H1 (cell line): ENCODE results near the gene SEH1L. TPM values are rescaled to one million over a fixed set of nuclear protein-coding genes. Genes with fewer than 3 reads are reported as not detected.

Source experiments
- CTCF ChIA-PET: fragments of 300-600 bp; sonication (Branson Sonifier 250); formaldehyde crosslinking; loops from one replicate; lab custom pipeline; 2021; ENCODE audit not compliant: partially characterized antibody; lab: Charles Lee
- POLR2A ChIA-PET: fragments of 300-600 bp; sonication (Branson Sonifier 250); formaldehyde crosslinking; loops from one replicate; lab custom pipeline; 2021; ENCODE audit warnings: inconsistent platforms; ENCODE audit not compliant: partially characterized antibody; lab: Charles Lee
- DNase-seq, 2 experiments: peaks; one replicate each; pipeline versions ENCODE4 v3.0.0 to v3.0.0-alpha.2; 2010 to 2022; ENCODE audit warnings: low spot score in 2 of 2, low read depth in 1 of 2, mixed read lengths in 1 of 2
- FAIRE-seq: peaks from 2 replicates; lab custom pipeline; 2011; peaks lifted over from hg19 to GRCh38; lab: Jason Lieb, UNC
- H2AFZ ChIP-seq: 2 replicates; pipeline ENCODE4 v1.8.1; 2012; ENCODE audit warnings: low read length, inconsistent platforms
- H2AK5ac ChIP-seq: 2 replicates; pipeline ENCODE4 v1.6.1; 2013; ENCODE audit warnings: low read depth, low read length
- H2BK120ac ChIP-seq: replicated peaks from 2 replicates; pipeline ENCODE3; 2013; ENCODE audit warnings: low read depth, low read length, inconsistent platforms
- H2BK12ac ChIP-seq: 2 replicates; pipeline ENCODE4 v1.6.1; 2013; ENCODE audit warnings: low read depth, low read length
- H2BK15ac ChIP-seq: 2 replicates; pipeline ENCODE4 v1.6.1; 2013; ENCODE audit warnings: low read length
- H2BK20ac ChIP-seq: 2 replicates; pipeline ENCODE4 v1.6.1; 2013; ENCODE audit warnings: low read length
- H2BK5ac ChIP-seq: 2 replicates; pipeline ENCODE4 v1.6.1; 2013; ENCODE audit warnings: low read depth, low read length
- H3K14ac ChIP-seq: 2 replicates; pipeline ENCODE4 v1.6.1; 2013; ENCODE audit warnings: inconsistent platforms; ENCODE audit not compliant: insufficient read length
- H3K18ac ChIP-seq: 2 replicates; pipeline ENCODE4 v1.6.1; 2013; ENCODE audit warnings: low read length; ENCODE audit errors: extremely low read depth
- H3K23ac ChIP-seq: 2 replicates; pipeline ENCODE4 v1.6.1; 2013; ENCODE audit warnings: inconsistent platforms; ENCODE audit not compliant: insufficient read length
- H3K23me2 ChIP-seq: 2 replicates; pipeline ENCODE4 v1.6.1; 2013; ENCODE audit warnings: low read depth, low read length
- H3K27ac ChIP-seq: 2 replicates; pipeline ENCODE4 v1.6.1; 2011; ENCODE audit warnings: low read depth, low read length, inconsistent platforms
- H3K27me3 ChIP-seq, 4 experiments: replicated peaks in 1 of 4; 1 replicate in 1 of 4; 2 replicates in 3 of 4; pipeline versions ENCODE4 v1.6.1 to v1.8.1; 2011 to 2013; ENCODE audit warnings: low read length in 3 of 4, mild to moderate bottlenecking in 3 of 4, inconsistent platforms in 2 of 4, mixed read lengths in 2 of 4, moderate library complexity in 1 of 4; ENCODE audit not compliant: control insufficient read depth in 3 of 4, insufficient read depth in 3 of 4; ENCODE audit errors: extremely low read depth in 1 of 4
- H3K36me3 ChIP-seq, 4 experiments: 2 replicates each; pipeline versions ENCODE4 v1.6.1 to v1.8.1; 2011 to 2013; ENCODE audit warnings: mild to moderate bottlenecking in 4 of 4, low read length in 3 of 4, moderate library complexity in 2 of 4, control low read depth in 1 of 4, inconsistent platforms in 1 of 4; ENCODE audit not compliant: insufficient read depth in 4 of 4, control insufficient read depth in 2 of 4
- H3K4ac ChIP-seq: replicated peaks from 2 replicates; pipeline ENCODE3; 2013; ENCODE audit warnings: low read length, low read depth, mixed read lengths, inconsistent platforms; ENCODE audit not compliant: insufficient read length
- H3K4me1 ChIP-seq, 4 experiments: replicated peaks in 1 of 4; 1 replicate in 1 of 4; 2 replicates in 3 of 4; pipeline versions ENCODE4 v1.6.1 to v1.8.1; 2011 to 2013; ENCODE audit warnings: low read length in 3 of 4, inconsistent platforms in 2 of 4, mixed read lengths in 1 of 4; ENCODE audit not compliant: insufficient read depth in 4 of 4, control insufficient read depth in 3 of 4
- H3K4me2 ChIP-seq, 2 experiments: 2 replicates each; pipeline versions ENCODE4 v1.6.1 to v1.8.1; 2011 to 2013; ENCODE audit warnings: low read depth in 2 of 2, low read length in 2 of 2, control low read depth in 1 of 2, inconsistent platforms in 1 of 2, mild to moderate bottlenecking in 1 of 2; ENCODE audit not compliant: insufficient read depth in 1 of 2
- H3K4me3 ChIP-seq, 4 experiments: fragments of 200-600, 300-600 bp in 1 of 4; sonication (generic), shearing (Covaris generic), sonication (Bioruptor Twin) in 1 of 4; 2 replicates each; pipeline versions ENCODE4 v1.5.1 to v1.8.1; 2011 to 2016; ENCODE audit warnings: low read length in 4 of 4, low read depth in 3 of 4, control low read depth in 2 of 4, inconsistent platforms in 2 of 4, mild to moderate bottlenecking in 2 of 4, mixed read lengths in 1 of 4, moderate library complexity in 1 of 4; ENCODE audit not compliant: insufficient read depth in 2 of 4; ENCODE audit errors: extremely low read depth in 1 of 4
- H3K56ac ChIP-seq: replicated peaks from 2 replicates; pipeline ENCODE3; 2013; ENCODE audit warnings: low read depth, mild to moderate bottlenecking, mixed read lengths, low read length, inconsistent platforms; ENCODE audit not compliant: insufficient read length
- H3K79me1 ChIP-seq: 2 replicates; pipeline ENCODE4 v1.6.1; 2013; ENCODE audit warnings: low read depth, low read length, control low read depth
- H3K79me2 ChIP-seq, 2 experiments: 2 replicates each; pipeline versions ENCODE4 v1.6.1 to v1.8.1; 2012 to 2013; ENCODE audit warnings: low read length in 2 of 2, mild to moderate bottlenecking in 2 of 2, inconsistent platforms in 1 of 2; ENCODE audit not compliant: insufficient read depth in 2 of 2, control insufficient read depth in 1 of 2
- H3K9ac ChIP-seq, 4 experiments: replicated peaks in 1 of 4; 1 replicate in 1 of 4; 2 replicates in 3 of 4; pipeline versions ENCODE4 v1.6.1 to v1.8.1; 2011 to 2013; ENCODE audit warnings: low read depth in 3 of 4, low read length in 3 of 4, control low read depth in 2 of 4, mild to moderate bottlenecking in 2 of 4, moderate library complexity in 2 of 4, inconsistent platforms in 1 of 4; ENCODE audit errors: extremely low read depth in 1 of 4
- H3K9me3 ChIP-seq, 2 experiments: 2 replicates each; pipeline versions ENCODE4 v1.6.1 to v1.8.1; 2012 to 2013; ENCODE audit warnings: mild to moderate bottlenecking in 2 of 2, moderate library complexity in 2 of 2, control low read depth in 1 of 2, inconsistent platforms in 1 of 2, low read depth in 1 of 2, low read length in 1 of 2, mixed read lengths in 1 of 2; ENCODE audit not compliant: insufficient read depth in 2 of 2
- H4K20me1 ChIP-seq, 2 experiments: replicated peaks in 1 of 2; 2 replicates each; pipeline versions ENCODE3 to v1.8.1; 2011 to 2013; ENCODE audit warnings: inconsistent platforms in 2 of 2, low read length in 2 of 2, mild to moderate bottlenecking in 1 of 2; ENCODE audit not compliant: insufficient read depth in 2 of 2, control insufficient read depth in 1 of 2
- H4K5ac ChIP-seq: 2 replicates; pipeline ENCODE4 v1.6.1; 2013; ENCODE audit warnings: low read length, low read depth, mixed read lengths, inconsistent platforms; ENCODE audit not compliant: insufficient read length
- H4K8ac ChIP-seq: 2 replicates; pipeline ENCODE4 v1.8.0; 2013; ENCODE audit warnings: mild to moderate bottlenecking, moderate library complexity, low read length, inconsistent platforms; ENCODE audit not compliant: insufficient read depth; ENCODE audit errors: extremely low read depth
- H4K91ac ChIP-seq: replicated peaks from 2 replicates; pipeline ENCODE3; 2013; ENCODE audit warnings: low read length, mixed read lengths, inconsistent platforms; ENCODE audit not compliant: insufficient read length
- HDAC2 ChIP-seq, 2 experiments: fragments of 300-600 bp in 1 of 2; sonication (generic) in 1 of 2; IDR thresholded peaks; 2 replicates each; pipeline ENCODE4 v1.6.1; 2011 to 2012; ENCODE audit warnings: low read depth in 2 of 2, low read length in 2 of 2, mild to moderate bottlenecking in 2 of 2, moderate library complexity in 2 of 2, borderline replicate concordance in 1 of 2, inconsistent platforms in 1 of 2
- KDM1A ChIP-seq: fragments of 200-600, 300-600 bp; sonication (generic); IDR thresholded peaks from 2 replicates; pipeline ENCODE4 v1.7.1; 2016; ENCODE audit warnings: mild to moderate bottlenecking, low read length, borderline replicate concordance
- POLR2A ChIP-seq, 2 experiments: IDR thresholded peaks; 1 replicate in 1 of 2; 2 replicates in 1 of 2; pipeline ENCODE4 v1.6.1; 2011; ENCODE audit warnings: low read depth in 2 of 2, low read length in 2 of 2, mild to moderate bottlenecking in 2 of 2; ENCODE audit errors: control extremely low read depth in 1 of 2
- polyA plus RNA-seq, 7 experiments: library from polyadenylated mRNA; depleted of rRNA in 3 of 7; stranded (reverse) in 5 of 7; unstranded in 2 of 7; fragments of >200 nt in 5 of 7; fragments of 200-250 nt in 2 of 7; gene quantifications; 1 replicate in 5 of 7; 2 replicates in 1 of 7; 4 replicates in 1 of 7; pipeline versions ENCODE4 v1.2.1 to v1.2.3, GENCODE V29; 2011 to 2013; ENCODE audit warnings: missing spikeins in 2 of 7, mixed read lengths in 2 of 7
- total RNA-seq: library from RNA; stranded (reverse); fragmentation: NEBNext Ultra II Directional; extraction: Animal tissue kit (Norgen Biotek cat#: 25700); gene quantifications from 2 replicates; pipeline ENCODE4 v1.2.1, GENCODE V29; 2021

SEH1L gene
- total and polyA plus RNA-seq, 2 of the 8 experiments (the other 6 are each of a cell fraction or from before 2014, with no cell fraction given), result 41.7 to 96.7 TPM

DNA sequence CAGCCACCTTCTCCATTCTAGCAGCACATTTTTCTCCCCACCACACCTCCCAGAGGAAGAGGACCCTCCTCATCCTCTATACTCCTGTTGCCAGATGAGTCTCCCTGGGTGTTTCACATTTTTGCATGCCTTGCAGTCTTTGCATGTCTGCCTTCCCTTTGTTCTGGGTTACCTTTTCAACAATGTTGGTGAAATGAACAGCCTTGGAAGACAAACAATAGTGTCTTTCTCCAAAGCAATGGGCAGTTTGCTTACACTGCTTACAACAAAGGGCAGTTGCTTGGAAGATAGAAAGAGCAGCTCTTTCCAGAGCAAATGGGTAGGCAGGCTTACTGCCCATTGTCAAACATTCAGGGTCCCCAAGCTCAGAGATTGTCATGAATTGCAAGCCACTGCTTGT is 14.5 kb upstream of the SEH1L start:
- Histone ChIP-seq H3K27ac (no peak overlapping the region), H3K4me1 (peaks cover 0 to 5% (median 3%) of the 10 kb centered on the region in 4 experiments; a peak in 1 of 7 replicates), H3K23ac (no peak overlapping the region), H3K14ac (no peak overlapping the region), H2AK5ac (no peak overlapping the region), H3K56ac (no peak overlapping the region), H3K27me3 (no peaks in the 10 kb centered on the region), H3K18ac (no peak overlapping the region), H2BK15ac (no peak overlapping the region), H3K36me3 (no peaks in the 10 kb centered on the region), H4K8ac (no peak overlapping the region), H2BK120ac (no peak overlapping the region), H4K20me1 (no peaks in the 10 kb centered on the region), H3K9me3 (no peaks in the 10 kb centered on the region), H3K4me2 (no peak overlapping the region), H3K4ac (no peak overlapping the region), H3K4me3 (no peak overlapping the region), H3K79me2 (no peaks in the 10 kb centered on the region), H2BK12ac (no peak overlapping the region), H2BK20ac (no peak overlapping the region), H4K5ac (no peak overlapping the region), H3K23me2 (no peaks in the 10 kb centered on the region), H3K9ac (no peak overlapping the region), H3K79me1 (no peaks in the 10 kb centered on the region), H4K91ac (no peak overlapping the region), H2AFZ (0 out of 2 replicates have a peak overlapping the region, but pooled peaks have one; percentile 38), H2BK5ac (peak overlapping the region; percentile 22; the same call in 1 of the 2 replicates)
- FAIRE-seq (no peak), DNase-seq (no peak)
- POLR2A ChIA-PET, result interaction anchor here (2.0 kb wide), 1 partner anchor 21 kb away, joined by 4 read pairs; no protein-coding TSS in a partner anchor
- CTCF ChIA-PET, result interaction anchor here (0.8 to 4.3 kb wide), 21 partner anchors 9 to 273 kb away, joined by 3 to 125 read pairs (median 8); no protein-coding TSS in a partner anchor
- TF ChIP-seq HDAC2 (IDR thresholded peaks at IDR 0.05; ENCODE audit: borderline replicate concordance in 1 of 2, low read depth in 2 of 2, low read length in 2 of 2) (no peak), POLR2A (IDR thresholded peaks at IDR 0.05; ENCODE audit: control extremely low read depth in 1 of 2, low read depth in 2 of 2, low read length in 2 of 2) (no peak), KDM1A (no peak)
